ENCODE measurements around the gene CLK4.

CLK4 gene

GRCh38 chr5:178644826-178645545 is 18.1 kb upstream of the CLK4 start:
- Mint-ChIP-seq H3K36me3 (ENCODE audit: low read depth) (no peaks in the 10 kb centered on the region), H3K27ac (no peak overlapping the region), H3K4me3 (no peak overlapping the region), H3K9me3 (peaks cover 29% of the 10 kb centered on the region), H3K4me1 (no peaks in the 10 kb centered on the region), H3K27me3 (ENCODE audit: low read depth, poor library complexity) (peaks cover 4% of the 10 kb centered on the region)
- no peak for DNase-seq
- TF ChIP-seq, protein P1, sequence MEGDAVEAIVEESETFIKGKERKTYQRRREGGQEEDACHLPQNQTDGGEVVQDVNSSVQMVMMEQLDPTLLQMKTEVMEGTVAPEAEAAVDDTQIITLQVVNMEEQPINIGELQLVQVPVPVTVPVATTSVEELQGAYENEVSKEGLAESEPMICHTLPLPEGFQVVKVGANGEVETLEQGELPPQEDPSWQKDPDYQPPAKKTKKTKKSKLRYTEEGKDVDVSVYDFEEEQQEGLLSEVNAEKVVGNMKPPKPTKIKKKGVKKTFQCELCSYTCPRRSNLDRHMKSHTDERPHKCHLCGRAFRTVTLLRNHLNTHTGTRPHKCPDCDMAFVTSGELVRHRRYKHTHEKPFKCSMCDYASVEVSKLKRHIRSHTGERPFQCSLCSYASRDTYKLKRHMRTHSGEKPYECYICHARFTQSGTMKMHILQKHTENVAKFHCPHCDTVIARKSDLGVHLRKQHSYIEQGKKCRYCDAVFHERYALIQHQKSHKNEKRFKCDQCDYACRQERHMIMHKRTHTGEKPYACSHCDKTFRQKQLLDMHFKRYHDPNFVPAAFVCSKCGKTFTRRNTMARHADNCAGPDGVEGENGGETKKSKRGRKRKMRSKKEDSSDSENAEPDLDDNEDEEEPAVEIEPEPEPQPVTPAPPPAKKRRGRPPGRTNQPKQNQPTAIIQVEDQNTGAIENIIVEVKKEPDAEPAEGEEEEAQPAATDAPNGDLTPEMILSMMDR (IDR thresholded peaks at IDR 0.05), result no peak

DNA sequence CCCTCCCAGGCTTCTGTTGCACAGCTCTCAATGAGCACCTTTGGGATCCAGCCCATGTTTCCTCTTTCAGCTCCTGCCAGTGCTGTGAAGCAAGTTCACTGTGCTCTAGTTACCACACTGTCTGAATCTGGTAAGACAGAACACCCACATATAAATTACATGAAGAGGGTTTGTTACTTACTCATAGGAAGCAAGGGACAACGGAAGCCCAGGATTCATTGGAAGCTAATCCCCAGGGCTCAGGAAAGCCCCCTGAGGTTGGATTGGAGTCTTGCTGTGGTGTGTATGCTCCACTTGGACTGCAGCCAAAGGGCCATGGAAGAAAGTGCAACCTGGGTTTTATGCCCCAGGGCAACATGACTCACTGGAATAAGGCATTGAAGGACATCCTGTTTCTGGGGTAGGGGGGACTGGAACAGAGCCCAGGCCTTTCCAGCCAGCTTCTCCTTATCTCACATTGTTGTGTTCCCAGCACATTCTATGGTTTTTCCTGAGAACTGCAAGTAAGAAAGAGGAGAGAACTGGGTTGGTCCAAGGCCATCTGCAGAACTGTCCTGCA is 15.6 kb upstream of the CLK4 start:
- no peak overlapping the region for H3K27ac Mint-ChIP-seq
- H3K9me3 Mint-ChIP-seq, result peaks cover 18% of the 10 kb centered on the region
- H3K36me3 Mint-ChIP-seq (ENCODE audit: low read depth), result no peaks in the 10 kb centered on the region
- DNase-seq, result no peak
- TF ChIP-seq, protein P1 (IDR thresholded peaks at IDR 0.05), result no peak
- H3K4me3 Mint-ChIP-seq, result no peak overlapping the region
- peaks cover 4% of the 10 kb centered on the region for H3K27me3 Mint-ChIP-seq (ENCODE audit: low read depth, poor library complexity)
- H3K4me1 Mint-ChIP-seq, result no peaks in the 10 kb centered on the region

GRCh38 chr5:178641711-178642110 is 14.9 kb upstream of the CLK4 start:
- Mint-ChIP-seq H3K36me3 (ENCODE audit: low read depth) (no peaks in the 10 kb centered on the region), H3K4me3 (no peak overlapping the region), H3K9me3 (peaks cover 18% of the 10 kb centered on the region), H3K4me1 (no peaks in the 10 kb centered on the region), H3K27me3 (ENCODE audit: low read depth, poor library complexity) (peaks cover 4% of the 10 kb centered on the region), H3K27ac (no peak overlapping the region)
- TF ChIP-seq, protein P1 (IDR thresholded peaks at IDR 0.05), result no peak
- no peak for DNase-seq

GRCh38 chr5:178640331-178641045 is 13.6 kb upstream of the CLK4 start:
- Mint-ChIP-seq H3K27me3 (ENCODE audit: low read depth, poor library complexity) (peaks cover 4% of the 10 kb centered on the region), H3K9me3 (peaks cover 22% of the 10 kb centered on the region), H3K36me3 (ENCODE audit: low read depth) (no peaks in the 10 kb centered on the region), H3K4me1 (no peaks in the 10 kb centered on the region), H3K27ac (no peak overlapping the region), H3K4me3 (no peak overlapping the region)
- no peak for DNase-seq
- TF ChIP-seq, protein P1 (IDR thresholded peaks at IDR 0.05), result no peak

GRCh38 chr5:178637356-178638074 is 10.7 kb upstream of the CLK4 start:
- H3K36me3 Mint-ChIP-seq (ENCODE audit: low read depth), result no peaks in the 10 kb centered on the region
- TF ChIP-seq, protein P1 (IDR thresholded peaks at IDR 0.05), result no peak

More at GRCh38 chr5:178637356-178638074, 10.7 kb upstream of the CLK4 start:
- H3K4me1 Mint-ChIP-seq, result no peaks in the 10 kb centered on the region
- peaks cover 6% of the 10 kb centered on the region for H3K27me3 Mint-ChIP-seq (ENCODE audit: low read depth, poor library complexity)
- no peak overlapping the region for H3K4me3 Mint-ChIP-seq
- H3K9me3 Mint-ChIP-seq, result peaks cover 14% of the 10 kb centered on the region
- H3K27ac Mint-ChIP-seq, result no peak overlapping the region
- no peak for DNase-seq

Measured in nephron progenitor cell (in vitro differentiated cells).